Stomach (tissue), 9 donors: ENCODE measurements around the gene MRPL12. TPM values are rescaled to one million over a fixed set of nuclear protein-coding genes. Genes with fewer than 3 reads are reported as not detected.
A peak's percentile ranks its signal among the peaks of the same experiment; 100 is the strongest.

Source experiments
- DNase-seq, 2 donors: peaks; one replicate each; pipeline versions ENCODE4 v3.0.0 to v3.0.0-alpha.2; 2013 to 2019
- H3K27ac ChIP-seq, 5 donors: fragments of 200-600 bp in 4 of 5; sonication (generic) in 4 of 5; one replicate each; pipeline ENCODE4 v1.5.1; 2013 to 2019; ENCODE audit warnings: mild to moderate bottlenecking in 1 of 5, moderate library complexity in 1 of 5
- H3K27me3 ChIP-seq, 3 donors: fragments of 200-600 bp; sonication (generic); one replicate each; pipeline ENCODE4 v1.5.1; 2017 to 2019; ENCODE audit warnings: mixed run types in 1 of 3
- H3K36me3 ChIP-seq, 4 donors: fragments of 200-600 bp; sonication (generic); 1 replicate in 3 of 4; 2 replicates in 1 of 4; pipeline ENCODE4 v1.5.1; 2016 to 2019
- H3K4me1 ChIP-seq, 4 donors: fragments of 200-600 bp; sonication (generic); one replicate each; pipeline ENCODE4 v1.5.1; 2016 to 2019
- H3K4me3 ChIP-seq, 4 donors: fragments of 200-600 bp; sonication (generic) in 3 of 4; one replicate each; pipeline ENCODE4 v1.5.1; 2016 to 2019; ENCODE audit warnings: mild to moderate bottlenecking in 1 of 4
- H3K9me3 ChIP-seq, 4 donors: fragments of 200-600 bp; sonication (generic); one replicate each; pipeline ENCODE4 v1.5.1; 2016 to 2019
- EP300 ChIP-seq: sonication (generic); formaldehyde crosslinking; IDR thresholded peaks from one replicate; pipeline ENCODE4 v1.6.1; 2017; ENCODE audit warnings: antibody characterized with exemption
- POLR2A ChIP-seq, 4 donors: fragments of 450-650 bp; IDR thresholded peaks; one replicate each; pipeline ENCODE4 v1.6.1; 2016; ENCODE audit warnings: antibody characterized with exemption in 4 of 4, control low read depth in 2 of 4, mild to moderate bottlenecking in 1 of 4, moderate library complexity in 1 of 4
- POLR2AphosphoS5 ChIP-seq, 3 donors: sonication (generic); formaldehyde crosslinking; IDR thresholded peaks; one replicate each; pipeline ENCODE4 v1.6.1; 2016; ENCODE audit warnings: antibody characterized with exemption in 3 of 3
- WGBS, 5 donors: extraction: QIAGEN DNeasy Blood & Tissue Kit in 3 of 5; methylation state at CpG; one replicate each; pipeline versions ENCODE4 v1.1.5 to v1.1.7; 2013 to 2018; 5-methylcytosine and 5-hydroxymethylcytosine counted together
- intact Hi-C: fragments of 100-400 bp; cut with DNase I; formaldehyde crosslinking; loops from one replicate; pipeline ENCODE4 v1.15.1; 2023; ENCODE audit warnings: low total_unique reads
- polyA plus RNA-seq, 3 donors: library from polyadenylated mRNA; stranded (reverse); fragments of 200-250 nt; gene quantifications; one replicate each; pipeline ENCODE4 v1.2.3, GENCODE V29; 2013
- total RNA-seq, 5 donors: library from RNA; depleted of rRNA; stranded (reverse); fragments of >200 nt; gene quantifications; one replicate each; pipeline versions ENCODE4 v1.1.0 to v1.2.3, GENCODE V29; 2014 to 2016
- TF ChIP-seq, protein P1 (sequence below), 7 experiments: fragments of 450-650 bp in 4 of 7; fragments of 200-600 bp in 3 of 7; sonication (generic) in 3 of 7; IDR thresholded peaks; one replicate each; pipeline ENCODE4 v1.5.1; 2016 to 2019; ENCODE audit warnings: antibody characterized with exemption in 7 of 7, control low read depth in 2 of 7, mild to moderate bottlenecking in 1 of 7
- donor health status: healthy with polysubstance abuse.
- donor health status: Bipolar disorder and iron deficiency.
- donor health status: healthy.

The MRPL12 gene
- total and polyA plus RNA-seq, 8 donors: 3.5 to 178 (median 71.0) TPM

DNA sequence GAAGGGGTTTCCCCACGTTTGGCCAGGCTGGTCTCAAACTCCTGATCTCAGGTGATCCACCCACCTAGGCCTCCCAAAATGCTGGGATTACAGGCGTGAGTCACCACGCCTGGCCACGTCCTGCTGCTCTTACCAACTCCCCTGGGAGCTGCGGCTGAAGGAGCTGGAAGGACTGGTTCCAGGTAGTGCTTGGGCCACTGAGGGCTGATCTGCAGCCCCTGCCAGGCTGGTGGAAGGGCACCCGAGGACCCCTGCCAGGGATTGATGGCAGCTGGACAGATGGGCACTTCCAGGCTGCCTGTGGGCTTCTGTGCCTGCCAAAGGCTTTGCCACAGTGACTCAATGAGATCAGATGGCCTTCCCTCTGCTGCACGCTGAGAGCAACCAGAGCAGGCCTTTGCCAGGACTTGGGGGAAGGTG is 39.1 kb upstream of the MRPL12 start:
- intact Hi-C loops: no loop called here
- no peak overlapping the region for H3K4me3 ChIP-seq
- no peaks in the 10 kb centered on the region for H3K9me3 ChIP-seq
- TF ChIP-seq EP300 (no peak), POLR2AphosphoS5 (IDR thresholded peaks at IDR 0.05) (no peak), POLR2A (IDR thresholded peaks at IDR 0.05) (no peak)
- TF ChIP-seq, protein P1, sequence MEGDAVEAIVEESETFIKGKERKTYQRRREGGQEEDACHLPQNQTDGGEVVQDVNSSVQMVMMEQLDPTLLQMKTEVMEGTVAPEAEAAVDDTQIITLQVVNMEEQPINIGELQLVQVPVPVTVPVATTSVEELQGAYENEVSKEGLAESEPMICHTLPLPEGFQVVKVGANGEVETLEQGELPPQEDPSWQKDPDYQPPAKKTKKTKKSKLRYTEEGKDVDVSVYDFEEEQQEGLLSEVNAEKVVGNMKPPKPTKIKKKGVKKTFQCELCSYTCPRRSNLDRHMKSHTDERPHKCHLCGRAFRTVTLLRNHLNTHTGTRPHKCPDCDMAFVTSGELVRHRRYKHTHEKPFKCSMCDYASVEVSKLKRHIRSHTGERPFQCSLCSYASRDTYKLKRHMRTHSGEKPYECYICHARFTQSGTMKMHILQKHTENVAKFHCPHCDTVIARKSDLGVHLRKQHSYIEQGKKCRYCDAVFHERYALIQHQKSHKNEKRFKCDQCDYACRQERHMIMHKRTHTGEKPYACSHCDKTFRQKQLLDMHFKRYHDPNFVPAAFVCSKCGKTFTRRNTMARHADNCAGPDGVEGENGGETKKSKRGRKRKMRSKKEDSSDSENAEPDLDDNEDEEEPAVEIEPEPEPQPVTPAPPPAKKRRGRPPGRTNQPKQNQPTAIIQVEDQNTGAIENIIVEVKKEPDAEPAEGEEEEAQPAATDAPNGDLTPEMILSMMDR (IDR thresholded peaks at IDR 0.05): no peak
- H3K27me3 ChIP-seq: no peaks in the 10 kb centered on the region
- H3K36me3 ChIP-seq: peaks cover 0 to 24% (median 20%) of the 10 kb centered on the region in 4 donors
- 78 to 88% (median 87%) methylated on average over 5 to 7 of the region's 7 CpGs for WGBS, 5 donors
- H3K4me1 ChIP-seq: peaks cover 20 to 53% (median 41%) of the 10 kb centered on the region in 4 donors
- no peak for DNase-seq
- peak overlapping the region in 1 of 5 donors; percentile 25 for H3K27ac ChIP-seq

DNA sequence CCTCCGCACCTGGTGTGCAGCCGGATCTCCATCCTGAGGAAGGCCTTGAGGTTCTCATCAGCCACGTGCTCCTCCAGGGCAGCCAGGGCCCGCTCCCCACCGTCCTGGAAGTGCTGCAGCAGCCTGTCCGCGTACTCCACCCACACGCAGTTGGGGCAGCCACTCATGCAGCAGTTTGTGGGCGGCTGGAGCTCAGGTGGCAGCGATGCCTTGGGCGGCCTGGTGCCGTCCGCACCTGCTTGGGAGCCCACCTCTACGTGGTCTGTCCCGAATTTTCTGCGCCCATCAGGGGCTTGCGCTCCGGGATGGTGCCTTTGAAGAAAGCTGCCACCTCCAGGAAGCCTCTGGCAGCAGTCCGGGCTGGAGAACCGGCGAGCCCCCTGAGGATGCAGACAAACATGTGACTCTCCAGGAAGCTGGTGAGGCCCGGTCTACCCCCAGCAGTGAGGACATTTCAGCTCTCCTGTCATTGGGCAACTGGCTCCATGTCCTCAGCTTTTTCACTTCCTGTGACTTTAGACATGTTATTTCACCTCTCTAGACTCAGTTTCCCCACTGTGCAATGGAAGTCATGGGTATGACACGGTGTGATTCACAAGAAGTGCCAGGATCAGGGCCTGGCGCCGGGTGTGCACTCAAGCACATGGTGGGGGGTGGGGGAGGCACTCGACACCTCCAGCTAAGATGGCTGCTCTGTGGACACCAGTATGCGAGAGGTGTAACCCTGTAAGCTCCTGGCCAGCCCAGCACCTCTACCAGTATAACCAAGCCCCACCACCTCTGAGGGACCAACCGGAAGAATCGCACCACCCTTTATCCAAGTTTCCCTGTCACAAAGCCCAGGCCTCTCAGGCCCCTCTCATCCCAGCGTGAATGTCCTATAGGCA is 37.7 kb upstream of the MRPL12 start:
- Histone ChIP-seq H3K9me3 (no peaks in the 10 kb centered on the region), H3K4me3 (peak overlapping the region; percentile 82 to 99 (median 91)), H3K27ac (peak overlapping the region; percentile 91 to 97 (median 91)), H3K27me3 (no peaks in the 10 kb centered on the region), H3K4me1 (peaks cover 20 to 49% (median 39%) of the 10 kb centered on the region in 4 donors), H3K36me3 (peaks cover 5 to 38% (median 33%) of the 10 kb centered on the region in 4 donors)
- 47 to 64% (median 59%) methylated on average over 20 to 30 of the region's 30 CpGs for WGBS, 5 donors
- TF ChIP-seq EP300 (no peak), POLR2AphosphoS5 (IDR thresholded peaks at IDR 0.05) (no peak)
- intact Hi-C loops: no loop called here
- DNase-seq: peak in 1 of 2 donors; percentile 60

GRCh38 chr17:81666092-81666341 is 37.1 kb upstream of the MRPL12 start:
- Histone ChIP-seq H3K4me3 (peak overlapping the region; percentile 82 to 99 (median 91)), H3K36me3 (peaks cover 8 to 44% (median 39%) of the 10 kb centered on the region in 4 donors), H3K4me1 (peaks cover 20 to 49% (median 36%) of the 10 kb centered on the region in 4 donors), H3K9me3 (no peaks in the 10 kb centered on the region), H3K27ac (peak overlapping the region; percentile 91 to 97 (median 91)), H3K27me3 (no peaks in the 10 kb centered on the region)
- TF ChIP-seq POLR2A (IDR thresholded peaks at IDR 0.05) (no peak), EP300 (no peak), POLR2AphosphoS5 (IDR thresholded peaks at IDR 0.05) (no peak)
- TF ChIP-seq, protein P1 (IDR thresholded peaks at IDR 0.05): no peak
- intact Hi-C loops: no loop called here
- no peak for DNase-seq
- WGBS, 5 donors: 0 to 1% (median 0%) methylated on average over 4 to 16 of the region's 16 CpGs

DNA sequence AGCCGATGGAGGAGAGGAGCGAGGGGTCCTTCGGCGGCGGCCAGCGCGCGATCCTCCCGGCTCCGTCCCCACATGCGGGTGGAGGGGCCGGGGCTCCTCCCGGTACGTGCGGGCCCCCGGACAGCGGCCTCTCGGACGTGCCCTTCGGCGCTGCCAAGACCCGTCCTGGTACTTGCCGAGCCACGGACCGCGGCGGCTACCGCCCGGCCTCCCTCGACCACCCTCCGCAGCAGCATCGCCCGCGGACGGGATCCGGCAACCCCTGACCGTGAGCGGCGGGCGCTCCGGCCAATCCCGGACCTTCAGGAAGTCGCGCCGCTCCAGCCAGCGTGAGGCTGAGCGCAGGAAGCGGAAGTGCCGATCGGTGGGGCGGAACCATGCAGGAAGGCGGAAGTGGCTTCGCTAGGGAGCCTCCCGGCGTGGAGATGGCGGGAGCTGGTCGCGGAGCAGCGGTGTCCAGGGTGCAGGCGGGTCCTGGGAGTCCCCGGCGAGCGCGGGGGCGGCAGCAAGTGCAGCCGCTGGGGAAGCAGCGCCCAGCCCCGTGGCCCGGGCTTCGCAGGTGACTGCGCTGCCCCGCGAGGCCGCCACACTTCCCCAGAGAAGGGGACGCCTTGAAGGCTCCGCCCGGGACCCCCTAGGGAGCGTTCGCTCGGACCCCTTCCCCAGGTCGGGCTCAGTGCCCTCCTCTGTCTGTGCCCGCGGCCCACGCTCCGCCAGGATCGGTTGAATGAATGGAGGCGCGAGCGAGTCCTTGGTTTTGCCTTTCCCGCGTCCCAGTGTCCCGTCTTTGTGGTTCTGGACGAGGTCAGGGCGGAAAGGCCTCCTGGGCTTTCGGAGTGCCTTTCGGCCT is 36.6 kb upstream of the MRPL12 start, which contains the start of the genes CCDC137 and OXLD1:
Gene CCDC137 (plus strand): TSS at position 396 of the 850 bp plus-strand sequence. CDS start 30 bp downstream, at position 426.
Gene OXLD1 (minus strand): TSS at position 264 of the 850 bp plus-strand sequence. CDS start 28 bp downstream, at position 236.
- H3K4me1 ChIP-seq: peaks cover 20 to 49% (median 35%) of the 10 kb centered on the region in 4 donors
- H3K4me3 ChIP-seq: peak within 1 kb of the TSS; percentile 82 to 99 (median 91)
- 0 to 1% (median 0%) methylated on average over 48 to 96 of the region's 96 CpGs for WGBS, 5 donors
- H3K27me3 ChIP-seq: no peaks in the 10 kb centered on the region
- peaks cover 13 to 49% (median 45%) of the 10 kb centered on the region in 4 donors for H3K36me3 ChIP-seq
- TF ChIP-seq EP300 (no peak), POLR2AphosphoS5 (IDR thresholded peaks at IDR 0.05) (peak; percentile 88 to 99 (median 93)), POLR2A (IDR thresholded peaks at IDR 0.05) (peak in 2 of 4 donors; percentile 37 to 82)
- TF ChIP-seq, protein P1 (IDR thresholded peaks at IDR 0.05): no peak
- intact Hi-C loops: no loop called here
- H3K9me3 ChIP-seq: no peaks in the 10 kb centered on the region
- DNase-seq: peak; percentile 98 to 99
- peak within 1 kb of the TSS; percentile 91 to 97 (median 91) for H3K27ac ChIP-seq
